Transverse colon (tissue), 4 donors: ENCODE measurements around the gene MYO7B. TPM values are rescaled to one million over a fixed set of nuclear protein-coding genes. Genes with fewer than 3 reads are reported as not detected.

Experiments used
- DNase-seq: peaks from one replicate; pipeline ENCODE4 v3.0.0-alpha.2; 2019
- H3K27ac ChIP-seq, 4 donors: fragments of 200-600 bp; sonication (generic); 2 replicates each; pipeline ENCODE4 v1.5.1; 2016 to 2018; ENCODE audit warnings: inconsistent platforms in 4 of 4
- H3K27me3 ChIP-seq: fragments of 200-600 bp; sonication (generic); 2 replicates; pipeline ENCODE4 v1.5.1; 2017; ENCODE audit warnings: inconsistent platforms
- H3K36me3 ChIP-seq, 4 donors: fragments of 200-600 bp; sonication (generic); 2 replicates each; pipeline ENCODE4 v1.5.1; 2017 to 2019; ENCODE audit warnings: inconsistent platforms in 4 of 4
- H3K4me1 ChIP-seq, 4 donors: fragments of 200-600 bp; sonication (generic); 2 replicates each; pipeline ENCODE4 v1.5.1; 2017 to 2020; ENCODE audit warnings: inconsistent platforms in 4 of 4
- H3K4me3 ChIP-seq, 4 donors: fragments of 200-600 bp; sonication (generic); 1 replicate in 1 of 4; 2 replicates in 3 of 4; pipeline versions ENCODE4 v1.5.1 to v1.6.1; 2017 to 2019; ENCODE audit warnings: inconsistent platforms in 4 of 4
- H3K9me3 ChIP-seq, 2 donors: fragments of 200-600 bp; sonication (generic); 2 replicates each; pipeline ENCODE4 v1.5.1; 2017 to 2019; ENCODE audit warnings: inconsistent platforms in 2 of 2
- CTCF ChIP-seq, 5 experiments: fragments of 200-600 bp in 3 of 5; fragments of 450-650 bp in 2 of 5; sonication (generic) in 3 of 5; IDR thresholded peaks; 1 replicate in 2 of 5; 2 replicates in 3 of 5; pipeline ENCODE4 v1.5.1; 2016 to 2017; ENCODE audit warnings: antibody characterized with exemption in 5 of 5, inconsistent platforms in 3 of 5, mild to moderate bottlenecking in 2 of 5, moderate library complexity in 1 of 5
- EP300 ChIP-seq: sonication (generic); formaldehyde crosslinking; IDR thresholded peaks from one replicate; pipeline ENCODE4 v1.6.1; 2017; ENCODE audit warnings: antibody characterized with exemption, low read depth
- POLR2A ChIP-seq: fragments of 450-650 bp; IDR thresholded peaks from one replicate; pipeline ENCODE4 v1.6.1; 2016; ENCODE audit warnings: antibody characterized with exemption, mild to moderate bottlenecking, moderate library complexity
- POLR2AphosphoS5 ChIP-seq, 3 donors: sonication (generic); formaldehyde crosslinking; IDR thresholded peaks; one replicate each; pipeline ENCODE4 v1.6.1; 2016; ENCODE audit warnings: antibody characterized with exemption in 3 of 3
- WGBS, 2 donors: methylation state at CpG; one replicate each; pipeline ENCODE4 v1.1.5; 2018; ENCODE audit warnings: low coverage in 1 of 2; 5-methylcytosine and 5-hydroxymethylcytosine counted together
- in situ Hi-C, 4 donors: fragments of 200-750 bp; cut with MboI; loops; one replicate each; pipeline versions ENCODE4 v1.15.0 to v1.15.1; 2017; ENCODE audit warnings: low sequenced_read_pairs in 3 of 4, low pct_ligation_motif_present in 1 of 4, low pct_unique_long_range_greater_than_20kb in 1 of 4
- intact Hi-C: fragments of 100-400 bp; cut with DNase I; formaldehyde crosslinking; loops from one replicate; pipeline ENCODE4 v1.15.1; 2023; ENCODE audit warnings: low total_unique reads
- total RNA-seq, 4 donors: library from RNA; depleted of rRNA; stranded (reverse); fragments of >200 nt; gene quantifications; one replicate each; pipeline ENCODE4 v1.1.0, GENCODE V29; 2016

MYO7B gene
- total RNA-seq, 4 donors from 2014 or later, result 242 to 637 (median 280) TPM

- H3K9me3 ChIP-seq, result no peaks in the 10 kb centered on the region
- intact Hi-C loops (loop anchor here (2.0 kb wide), 1 partner anchor 19 kb away; the partner anchor contains the start of gene LIMS2), in situ Hi-C loops (no loop called here)
- H3K4me3 ChIP-seq, result no peak overlapping the region
- DNase-seq, result no peak
- TF ChIP-seq CTCF (IDR thresholded peaks at IDR 0.05), result no peak
- no peak for TF ChIP-seq POLR2AphosphoS5 (IDR thresholded peaks at IDR 0.05)
- no peak for TF ChIP-seq EP300
- TF ChIP-seq POLR2A, result no peak
- H3K4me1 ChIP-seq, result peaks cover 30 to 68% (median 46%) of the 10 kb centered on the region in 4 donors
- no peaks in the 10 kb centered on the region for H3K27me3 ChIP-seq
- 67 to 79% methylated on average over 4 to 16 of the region's 16 CpGs for WGBS, 2 donors
- H3K36me3 ChIP-seq, result no peaks in the 10 kb centered on the region
- peak overlapping the region; percentile 81 to 91 (median 86) for H3K27ac ChIP-seq
These were observed 120.0 kb downstream of the MYO7B start for GRCh38 chr2:127655209-127656073.

GRCh38 chr2:127656569-127657231, 121.2 kb downstream of the MYO7B start:
- H3K36me3 ChIP-seq, result no peaks in the 10 kb centered on the region
- intact Hi-C loops, result no loop called here
- H3K4me1 ChIP-seq, result peaks cover 32 to 65% (median 44%) of the 10 kb centered on the region in 4 donors
- H3K9me3 ChIP-seq, result no peaks in the 10 kb centered on the region
- no peak for DNase-seq
- TF ChIP-seq EP300 (no peak), CTCF (IDR thresholded peaks at IDR 0.05) (no peak), POLR2A (no peak), POLR2AphosphoS5 (IDR thresholded peaks at IDR 0.05) (no peak)
- 72% methylated on average over 15 of the region's 15 CpGs; no CpG with 5 or more reads in 1 of the 2 donors for WGBS, 2 donors
- peak overlapping the region; percentile 81 to 91 (median 86) for H3K27ac ChIP-seq
- H3K27me3 ChIP-seq, result no peaks in the 10 kb centered on the region
- in situ Hi-C loops, result no loop called here
- H3K4me3 ChIP-seq, result no peak overlapping the region

GRCh38 chr2:127657232-127657595, 121.7 kb downstream of the MYO7B start:
- intact Hi-C loops, result no loop called here
- H3K27me3 ChIP-seq, result no peaks in the 10 kb centered on the region
- DNase-seq, result no peak
- TF ChIP-seq POLR2AphosphoS5 (IDR thresholded peaks at IDR 0.05) (no peak), CTCF (IDR thresholded peaks at IDR 0.05) (no peak), EP300 (no peak), POLR2A (no peak)
- WGBS, 2 donors, result 76% methylated on average over 15 of the region's 17 CpGs; no CpG with 5 or more reads in 1 of the 2 donors
- no peaks in the 10 kb centered on the region for H3K36me3 ChIP-seq
- no peaks in the 10 kb centered on the region for H3K9me3 ChIP-seq
- no peak overlapping the region for H3K4me3 ChIP-seq
- in situ Hi-C loops, result no loop called here
- peaks cover 37 to 66% (median 48%) of the 10 kb centered on the region in 4 donors for H3K4me1 ChIP-seq
- peak overlapping the region; percentile 81 to 91 (median 86) for H3K27ac ChIP-seq

GRCh38 chr2:127658146-127658545, 122.7 kb downstream of the MYO7B start:
- in situ Hi-C loops (no loop called here), intact Hi-C loops (no loop called here)
- peaks cover 29 to 62% (median 44%) of the 10 kb centered on the region in 4 donors for H3K4me1 ChIP-seq
- H3K27me3 ChIP-seq, result peaks cover 5% of the 10 kb centered on the region
- 77 to 89% methylated on average over 6 of the region's 6 CpGs for WGBS, 2 donors
- H3K9me3 ChIP-seq, result no peaks in the 10 kb centered on the region
- no peak for DNase-seq
- peak overlapping the region; percentile 81 to 91 (median 86) for H3K27ac ChIP-seq
- H3K36me3 ChIP-seq, result no peaks in the 10 kb centered on the region
- TF ChIP-seq CTCF (IDR thresholded peaks at IDR 0.05), result no peak
- TF ChIP-seq POLR2A, result no peak
- no peak for TF ChIP-seq POLR2AphosphoS5 (IDR thresholded peaks at IDR 0.05)
- TF ChIP-seq EP300, result no peak
- no peak overlapping the region for H3K4me3 ChIP-seq
